Measurements from ENCODE around the gene ATP10A.

DNA sequence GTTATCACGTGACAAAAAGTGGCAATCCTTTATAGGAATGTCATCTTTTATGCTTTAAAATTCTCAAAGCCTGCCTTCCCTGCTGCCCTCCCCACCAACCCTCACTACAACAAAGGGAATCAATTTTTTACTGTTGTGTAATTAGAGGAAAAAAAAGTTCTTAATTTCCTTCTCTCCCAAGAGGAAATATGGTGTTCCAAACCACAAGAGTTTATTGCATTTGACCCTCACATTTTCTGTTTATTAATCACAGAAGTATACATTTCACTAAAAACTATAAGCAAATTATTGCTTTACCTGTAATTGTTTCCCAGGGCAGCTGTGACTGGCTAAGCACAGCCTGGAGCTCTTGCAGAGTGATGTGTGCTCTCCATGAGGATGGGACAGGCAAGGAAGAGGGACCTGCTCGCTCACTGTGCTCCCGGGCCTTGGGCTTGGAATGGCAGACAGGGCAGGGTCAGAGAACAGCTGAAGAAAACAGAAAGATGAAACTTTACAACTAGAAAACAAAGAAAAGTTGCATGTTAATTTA is 31.3 kb upstream of the ATP10A start:
- TF ChIP-seq, protein P1, sequence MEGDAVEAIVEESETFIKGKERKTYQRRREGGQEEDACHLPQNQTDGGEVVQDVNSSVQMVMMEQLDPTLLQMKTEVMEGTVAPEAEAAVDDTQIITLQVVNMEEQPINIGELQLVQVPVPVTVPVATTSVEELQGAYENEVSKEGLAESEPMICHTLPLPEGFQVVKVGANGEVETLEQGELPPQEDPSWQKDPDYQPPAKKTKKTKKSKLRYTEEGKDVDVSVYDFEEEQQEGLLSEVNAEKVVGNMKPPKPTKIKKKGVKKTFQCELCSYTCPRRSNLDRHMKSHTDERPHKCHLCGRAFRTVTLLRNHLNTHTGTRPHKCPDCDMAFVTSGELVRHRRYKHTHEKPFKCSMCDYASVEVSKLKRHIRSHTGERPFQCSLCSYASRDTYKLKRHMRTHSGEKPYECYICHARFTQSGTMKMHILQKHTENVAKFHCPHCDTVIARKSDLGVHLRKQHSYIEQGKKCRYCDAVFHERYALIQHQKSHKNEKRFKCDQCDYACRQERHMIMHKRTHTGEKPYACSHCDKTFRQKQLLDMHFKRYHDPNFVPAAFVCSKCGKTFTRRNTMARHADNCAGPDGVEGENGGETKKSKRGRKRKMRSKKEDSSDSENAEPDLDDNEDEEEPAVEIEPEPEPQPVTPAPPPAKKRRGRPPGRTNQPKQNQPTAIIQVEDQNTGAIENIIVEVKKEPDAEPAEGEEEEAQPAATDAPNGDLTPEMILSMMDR (IDR thresholded peaks at IDR 0.05), result no peak
- no peak for TF ChIP-seq EZH2phosphoT487 (IDR thresholded peaks at IDR 0.05; ENCODE audit: borderline replicate concordance, low read depth)
- TF ChIP-seq POLR2AphosphoS5 (IDR thresholded peaks at IDR 0.05; ENCODE audit: low read depth, low read length), result no peak
- no peak for TF ChIP-seq RAD21 (IDR thresholded peaks at IDR 0.05; ENCODE audit: low read length)
- TF ChIP-seq, protein P2, sequence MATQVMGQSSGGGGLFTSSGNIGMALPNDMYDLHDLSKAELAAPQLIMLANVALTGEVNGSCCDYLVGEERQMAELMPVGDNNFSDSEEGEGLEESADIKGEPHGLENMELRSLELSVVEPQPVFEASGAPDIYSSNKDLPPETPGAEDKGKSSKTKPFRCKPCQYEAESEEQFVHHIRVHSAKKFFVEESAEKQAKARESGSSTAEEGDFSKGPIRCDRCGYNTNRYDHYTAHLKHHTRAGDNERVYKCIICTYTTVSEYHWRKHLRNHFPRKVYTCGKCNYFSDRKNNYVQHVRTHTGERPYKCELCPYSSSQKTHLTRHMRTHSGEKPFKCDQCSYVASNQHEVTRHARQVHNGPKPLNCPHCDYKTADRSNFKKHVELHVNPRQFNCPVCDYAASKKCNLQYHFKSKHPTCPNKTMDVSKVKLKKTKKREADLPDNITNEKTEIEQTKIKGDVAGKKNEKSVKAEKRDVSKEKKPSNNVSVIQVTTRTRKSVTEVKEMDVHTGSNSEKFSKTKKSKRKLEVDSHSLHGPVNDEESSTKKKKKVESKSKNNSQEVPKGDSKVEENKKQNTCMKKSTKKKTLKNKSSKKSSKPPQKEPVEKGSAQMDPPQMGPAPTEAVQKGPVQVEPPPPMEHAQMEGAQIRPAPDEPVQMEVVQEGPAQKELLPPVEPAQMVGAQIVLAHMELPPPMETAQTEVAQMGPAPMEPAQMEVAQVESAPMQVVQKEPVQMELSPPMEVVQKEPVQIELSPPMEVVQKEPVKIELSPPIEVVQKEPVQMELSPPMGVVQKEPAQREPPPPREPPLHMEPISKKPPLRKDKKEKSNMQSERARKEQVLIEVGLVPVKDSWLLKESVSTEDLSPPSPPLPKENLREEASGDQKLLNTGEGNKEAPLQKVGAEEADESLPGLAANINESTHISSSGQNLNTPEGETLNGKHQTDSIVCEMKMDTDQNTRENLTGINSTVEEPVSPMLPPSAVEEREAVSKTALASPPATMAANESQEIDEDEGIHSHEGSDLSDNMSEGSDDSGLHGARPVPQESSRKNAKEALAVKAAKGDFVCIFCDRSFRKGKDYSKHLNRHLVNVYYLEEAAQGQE (IDR thresholded peaks at IDR 0.05; ENCODE audit: low read depth, low read length), result no peak
- TF ChIP-seq YY1 (IDR thresholded peaks at IDR 0.05; ENCODE audit: low read depth), result no peak
